ENCODE data around the gene MYRIP.
"Not testable (repeated sequence)": the region's sequence is repeated elsewhere in the genome, so short reads cannot be mapped to it uniquely, and the experiment has no call there.

Gene MYRIP

GRCh38 chr3:39808467-39809180 is 785 bp upstream of the MYRIP start:
- no peak for DNase-seq

DNA sequence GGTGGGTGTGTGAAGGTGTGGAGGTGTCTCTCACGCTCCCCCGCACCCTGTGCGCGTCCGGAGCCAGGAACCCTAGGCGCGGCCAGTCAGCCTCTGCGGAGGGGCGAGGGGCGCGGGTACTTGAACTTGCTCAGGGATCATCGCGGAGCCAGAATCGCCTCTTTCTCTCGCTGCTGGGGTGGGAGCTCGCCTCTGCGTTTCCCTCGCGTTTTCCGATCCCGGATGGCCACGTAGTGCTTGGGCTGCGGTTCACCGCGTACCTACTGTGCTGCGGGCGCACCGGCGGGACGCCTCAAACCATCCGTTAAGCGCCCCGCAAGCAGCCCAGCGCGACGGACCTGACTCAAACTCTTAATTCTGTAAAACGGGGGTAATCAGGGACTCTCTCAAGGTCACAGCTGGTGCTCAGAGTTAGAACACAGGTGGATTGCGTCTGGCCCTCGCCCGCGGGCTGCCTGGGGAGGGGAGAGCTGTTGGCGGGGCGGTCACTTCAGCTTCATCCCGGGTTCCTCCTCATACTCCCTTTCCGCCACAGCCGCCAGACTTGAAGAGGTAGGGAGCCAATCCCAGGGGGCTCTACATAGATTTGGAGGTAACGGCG is 686 bp downstream of the MYRIP start:
- DNase-seq = no peak

DNA sequence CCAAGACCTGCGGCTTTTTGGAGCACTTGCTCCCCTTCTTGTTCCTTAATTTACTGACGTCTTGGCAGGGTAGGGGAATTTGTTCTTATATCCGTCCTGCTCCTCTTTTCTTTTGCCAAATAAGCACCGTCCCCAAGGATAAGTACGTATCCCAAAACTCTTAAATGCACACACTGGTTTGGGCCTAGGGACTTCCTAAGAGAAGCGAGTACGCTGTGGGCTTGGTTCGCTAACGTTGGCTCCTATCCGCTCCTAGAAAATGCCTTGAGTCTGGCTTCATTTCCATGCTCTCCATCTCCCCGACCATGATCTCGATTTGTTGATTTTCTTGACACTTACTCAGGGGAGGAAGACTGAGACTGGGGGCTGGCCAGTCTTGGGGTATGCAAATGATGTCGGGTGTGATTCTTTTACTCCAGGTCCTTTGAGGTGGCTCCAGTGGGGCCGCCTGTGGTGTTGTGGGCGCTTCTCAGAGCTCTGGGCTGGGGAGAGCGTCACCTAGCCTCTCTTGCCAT is 1.3 kb downstream of the MYRIP start:
- no peak for DNase-seq

GRCh38 chr3:39811561-39811960 is 2.2 kb downstream of the MYRIP start:
- DNase-seq = no peak

GRCh38 chr3:39812537-39812936 is 3.1 kb downstream of the MYRIP start:
- no peak for DNase-seq

DNA sequence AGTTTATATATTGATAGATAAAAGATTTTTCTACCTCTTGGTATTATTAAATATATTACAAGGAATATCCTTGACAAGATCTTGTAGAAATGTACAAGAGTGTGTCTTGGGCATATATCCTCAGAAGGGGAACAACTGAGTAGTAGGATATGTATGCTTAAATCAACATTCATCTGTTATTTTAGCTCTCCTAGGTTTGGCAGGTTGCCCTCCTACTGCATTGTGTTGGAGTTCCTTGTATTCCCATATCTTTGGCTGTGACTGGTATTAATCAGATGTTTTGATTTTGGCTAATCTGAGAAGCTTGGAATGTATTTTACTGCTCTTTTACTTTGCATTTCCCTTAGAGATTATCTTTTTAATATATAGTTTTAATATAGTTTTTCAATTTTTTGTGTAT is 4.6 kb downstream of the MYRIP start:
- DNase-seq = no peak

DNA sequence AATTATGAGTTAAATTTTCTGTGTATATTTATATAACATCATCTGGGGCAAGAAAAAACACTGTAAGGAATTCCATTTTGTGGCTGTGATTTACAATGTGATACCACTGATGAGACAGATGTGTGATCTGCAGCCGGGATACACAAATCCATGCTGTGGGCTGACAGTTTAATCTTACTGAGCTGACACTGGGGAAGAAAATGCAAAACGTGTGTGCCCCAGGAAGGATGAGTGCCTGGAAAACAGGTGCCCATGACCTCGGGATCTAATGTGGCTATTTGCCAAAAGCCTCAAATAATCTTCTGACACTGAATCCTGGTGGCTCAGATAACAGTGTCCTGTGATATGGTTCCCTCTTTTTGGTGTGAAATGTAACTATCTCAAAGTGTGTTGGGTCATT is 10.5 kb downstream of the MYRIP start:
- no peak for DNase-seq

DNA sequence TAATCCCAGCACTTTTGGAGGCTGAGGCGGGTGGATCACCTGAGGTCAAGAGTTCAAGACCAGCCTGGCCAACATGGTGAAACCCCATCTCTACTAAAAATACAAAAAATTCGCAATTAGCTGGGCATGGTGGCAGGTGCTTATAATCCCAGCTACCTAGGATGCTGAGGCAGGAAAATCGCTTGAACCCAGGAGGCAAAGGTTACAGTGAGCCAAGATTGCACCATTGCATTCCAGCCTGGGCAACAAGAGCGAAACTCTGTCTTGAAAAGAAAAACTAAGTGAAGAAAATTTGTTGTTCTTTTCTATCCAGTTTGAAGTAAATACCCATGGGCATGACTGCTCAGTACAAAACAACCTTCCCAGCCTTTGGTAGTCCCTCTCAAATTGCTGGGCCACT is 24.4 kb downstream of the MYRIP start:
- not testable (repeated sequence) for DNase-seq

DNA sequence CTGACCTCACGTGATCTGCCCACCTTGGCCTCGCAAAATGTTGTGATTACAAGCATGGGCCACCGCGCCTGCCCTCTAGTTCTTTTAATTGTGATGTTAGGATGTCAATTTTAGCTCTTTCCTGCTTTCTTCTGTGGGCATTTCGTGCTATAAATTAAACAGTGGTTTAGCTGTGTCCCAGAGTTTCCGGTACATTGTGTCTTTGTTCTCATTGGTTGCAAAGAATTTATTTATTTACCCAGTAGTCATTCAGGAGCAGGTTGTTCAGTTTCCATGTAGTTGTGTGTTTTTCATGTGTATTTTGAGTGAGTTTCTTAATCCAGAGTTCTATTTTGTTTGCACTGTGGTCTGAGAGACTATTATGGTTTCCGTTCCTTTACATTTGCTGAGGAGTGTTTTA is 30.1 kb downstream of the MYRIP start:
- DNase-seq = no peak

- DNase-seq = no peak
Measured at GRCh38 chr3:39843440-39843839, 34.0 kb downstream of the MYRIP start.

DNA sequence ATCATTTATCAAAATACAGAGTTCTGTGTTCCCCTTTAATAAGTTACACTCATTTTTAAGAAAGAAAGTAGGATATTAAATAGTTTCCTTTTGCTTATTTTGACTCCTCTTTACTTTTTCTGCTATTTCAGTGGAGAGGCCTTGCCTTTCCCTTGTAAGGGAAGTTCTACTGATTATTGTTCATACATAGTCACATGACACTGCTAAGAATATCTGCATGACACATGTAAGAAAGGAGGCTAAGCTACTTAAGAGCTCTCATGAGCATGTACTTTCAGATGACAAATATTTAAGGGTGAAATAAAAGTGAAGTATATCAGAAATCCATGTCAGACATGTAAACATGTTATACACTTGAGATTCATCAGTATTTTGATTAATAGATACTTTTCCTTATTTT is 39.0 kb downstream of the MYRIP start:
- no peak for DNase-seq

GRCh38 chr3:39849992-39850715 is 40.7 kb downstream of the MYRIP start:
- DNase-seq = no peak

DNA sequence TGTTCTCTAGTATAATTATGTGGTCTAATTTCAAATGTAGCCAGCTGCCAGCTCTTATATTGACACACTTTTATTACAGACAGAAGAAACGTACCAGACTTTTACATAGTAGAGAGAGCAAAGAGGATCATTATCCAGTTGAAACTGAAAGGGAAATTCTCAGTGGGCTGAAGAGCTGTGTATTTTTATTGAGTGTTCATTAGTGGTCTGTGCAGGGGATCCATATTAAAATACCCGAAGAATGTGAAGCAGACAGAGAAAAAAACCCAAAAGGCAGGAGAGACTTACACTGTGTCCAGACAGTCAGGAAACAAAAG is 41.3 kb downstream of the MYRIP start:
- DNase-seq = no peak

GRCh38 chr3:39855517-39855916 is 46.1 kb downstream of the MYRIP start:
- DNase-seq = no peak

DNA sequence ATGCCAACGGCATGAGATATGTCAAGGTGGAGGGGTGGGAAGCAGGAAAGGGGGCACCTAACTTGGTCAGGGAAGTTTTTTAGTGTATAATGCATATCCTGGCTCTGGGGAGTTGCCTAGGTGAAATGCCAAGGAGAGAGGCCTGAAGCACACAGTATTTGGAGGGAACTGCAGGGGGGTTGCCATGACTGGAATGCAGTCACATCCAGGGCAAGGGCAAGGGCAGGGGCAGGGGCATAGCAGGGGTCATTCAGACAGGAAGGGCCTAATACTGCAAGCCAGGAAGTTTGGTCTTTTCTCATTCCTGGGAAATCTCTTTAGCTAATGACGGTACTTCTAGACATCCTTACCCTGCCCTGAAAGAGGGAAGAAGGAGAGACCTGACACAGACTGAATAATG is 60.5 kb downstream of the MYRIP start:
- DNase-seq = no peak

DNA sequence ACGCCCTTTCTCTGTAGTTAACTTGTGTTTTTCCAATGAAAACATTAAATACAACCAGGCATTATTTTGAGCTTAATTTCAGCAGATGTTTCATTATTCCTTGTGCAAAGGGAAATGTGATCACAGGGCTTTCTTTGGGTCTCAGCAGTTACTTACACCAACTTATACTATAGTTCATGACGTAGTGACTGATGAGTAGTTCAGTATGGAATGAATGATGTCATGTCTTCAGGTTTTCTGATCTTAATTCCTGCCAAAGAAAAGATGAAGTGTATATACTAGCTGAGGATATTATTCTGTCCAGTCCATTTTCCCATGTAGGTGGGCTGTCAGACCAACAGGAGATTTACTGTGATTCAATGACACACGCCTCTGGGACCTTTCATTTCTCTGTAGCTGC is 61.3 kb downstream of the MYRIP start:
- DNase-seq = no peak

DNA sequence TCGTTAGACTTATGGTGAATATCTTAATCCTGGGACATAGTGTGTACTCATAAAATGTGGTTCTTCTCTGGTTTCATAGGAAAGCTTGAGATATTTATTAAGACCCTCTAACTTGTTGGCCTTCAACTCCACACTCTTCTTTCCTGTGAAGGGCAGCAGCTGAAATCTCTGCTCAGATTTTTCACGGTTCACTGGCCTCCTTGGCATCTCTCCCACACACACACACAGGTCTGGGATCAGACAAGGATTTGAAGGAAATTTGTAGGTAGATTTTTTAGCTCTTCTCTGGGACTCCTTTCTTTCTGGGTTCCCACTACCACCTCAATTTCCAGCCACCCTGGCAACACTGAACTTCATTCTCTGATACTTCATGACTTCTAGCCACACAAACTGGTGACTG is 70.2 kb downstream of the MYRIP start:
- no peak for DNase-seq

- DNase-seq = no peak
Measured at GRCh38 chr3:39882111-39882510, 72.7 kb downstream of the MYRIP start.

DNA sequence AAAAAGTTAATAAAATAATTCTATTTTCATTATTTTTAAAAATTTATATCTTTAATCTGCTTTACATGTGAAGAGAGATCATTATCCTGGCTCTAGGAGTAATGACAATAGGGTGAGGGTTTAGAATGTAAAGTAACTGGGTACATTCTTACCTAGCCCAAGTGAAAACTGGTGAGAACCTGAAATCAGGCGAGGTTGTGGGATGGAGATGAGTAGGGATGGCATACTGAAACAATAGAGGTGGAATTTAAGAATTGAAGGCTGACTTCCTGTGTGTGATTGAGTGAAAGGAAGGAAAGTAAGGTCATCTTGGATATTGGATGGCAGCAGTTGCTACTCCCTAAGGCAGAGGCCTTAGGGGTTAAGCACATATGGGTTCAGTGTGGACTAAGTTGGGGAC is 82.7 kb downstream of the MYRIP start:
- DNase-seq = no peak

GRCh38 chr3:39896184-39896583 is 86.8 kb downstream of the MYRIP start:
- DNase-seq = no peak

DNA sequence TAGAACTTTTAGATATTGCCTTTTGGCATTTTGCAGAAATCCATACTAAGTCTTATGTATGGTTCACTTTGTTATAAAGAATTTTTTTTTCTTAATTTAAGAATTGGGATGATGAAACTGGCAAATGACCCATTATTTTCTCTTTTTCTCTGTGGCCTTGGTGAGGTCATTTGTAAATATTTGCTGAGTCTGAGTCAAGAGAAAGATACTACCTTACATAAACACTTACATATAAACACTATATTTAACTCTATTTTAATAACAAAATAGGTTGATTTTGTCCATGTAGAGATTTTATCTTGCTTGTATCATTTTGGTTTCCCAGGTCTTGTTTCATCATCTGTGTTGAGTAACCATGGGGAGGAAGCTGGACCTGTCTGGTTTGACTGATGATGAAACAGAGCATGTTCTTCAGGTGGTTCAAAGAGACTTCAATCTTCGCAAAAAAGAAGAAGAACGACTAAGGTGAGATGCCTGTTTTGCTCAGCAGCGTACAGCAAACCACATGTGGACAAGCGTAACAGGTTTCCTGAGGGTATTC is 91.1 kb downstream of the MYRIP start:
- no peak for DNase-seq

GRCh38 chr3:39903253-39903652 is 93.8 kb downstream of the MYRIP start:
- no peak for DNase-seq

- DNase-seq = no peak
Measured at GRCh38 chr3:39905788-39906187, 96.4 kb downstream of the MYRIP start.

DNA sequence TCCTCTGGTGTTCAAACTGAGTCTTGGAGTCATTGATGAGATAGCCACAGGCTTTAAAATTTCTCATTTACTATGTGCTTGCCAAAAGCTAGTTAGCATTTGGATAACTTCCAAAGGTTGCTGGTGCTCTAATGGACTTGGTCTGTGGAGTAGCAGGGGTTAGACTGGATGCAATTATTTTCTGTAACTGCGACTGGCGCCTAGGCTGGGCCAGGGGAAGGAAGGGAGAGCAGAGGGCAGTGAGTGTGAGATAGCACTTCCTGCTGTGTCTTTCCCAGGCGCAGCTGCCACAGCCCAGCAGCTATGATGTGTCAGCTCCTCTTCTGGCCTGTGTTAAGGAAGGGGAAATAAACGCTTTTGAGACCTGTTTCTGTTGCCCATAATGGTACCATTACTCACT is 98.6 kb downstream of the MYRIP start:
- DNase-seq = no peak

All from activated CD4-positive, alpha-beta T cell treated with anti-CD3 and anti-CD28 coated beads for 4 hours (primary cell).